Mammary epithelial cell (primary cell): ENCODE results near the gene SAFB.

Source experiments
- CTCF ChIP-seq, 2 donors: IDR thresholded peaks in 1 of 2; conservative IDR thresholded peaks in 1 of 2; 2 replicates each; pipeline ENCODE4 v1.5.1; 2011 to 2012; ENCODE audit warnings: inconsistent platforms in 2 of 2, low read length in 2 of 2, mild to moderate bottlenecking in 2 of 2, control low read depth in 1 of 2, low read depth in 1 of 2; ENCODE audit not compliant: insufficient read depth in 1 of 2; ENCODE audit errors: extremely low read depth in 1 of 2
- EZH2 ChIP-seq: IDR thresholded peaks from 2 replicates; pipeline ENCODE4 v1.6.1; 2012; ENCODE audit warnings: low read length, inconsistent platforms, borderline replicate concordance

GRCh38 chr19:5605362-5605761, 17.5 kb upstream of the SAFB start:
- TF ChIP-seq EZH2: no peak
- no peak for TF ChIP-seq CTCF (conservative IDR thresholded peaks at IDR 0.05 in 1 of 2, IDR thresholded peaks at IDR 0.05 in 1 of 2; ENCODE audit: extremely low read depth in 1 of 2, insufficient read depth in 1 of 2, low read depth in 1 of 2, low read length in 2 of 2)
